HepG2 (cell line): ENCODE data around the gene ESYT1. TPM values are rescaled to one million over a fixed set of nuclear protein-coding genes. Genes with fewer than 3 reads are reported as not detected.

Source experiments
- FOXK2 ChIP-seq: fragments of 450-650 bp; IDR thresholded peaks from 2 replicates; pipeline ENCODE4 v1.6.1; 2016
- GABPB1 ChIP-seq: IDR thresholded peaks from 2 replicates; pipeline ENCODE4 v1.6.1; 2016; ENCODE audit warnings: mild to moderate bottlenecking, missing genetic modification reagents, moderate library complexity, missing compliant biosample characterization
- HES4 ChIP-seq: sonication (generic); formaldehyde crosslinking; IDR thresholded peaks from 2 replicates; pipeline ENCODE4 v1.9.0; 2021; ENCODE audit warnings: mild to moderate bottlenecking, missing genetic modification reagents, borderline replicate concordance
- MTA1 ChIP-seq: sonication (generic); formaldehyde crosslinking; IDR thresholded peaks from 2 replicates; pipeline ENCODE4 v1.4.0; 2020; ENCODE audit warnings: missing genetic modification reagents, mild to moderate bottlenecking, borderline replicate concordance
- MZF1 ChIP-seq: sonication (generic); formaldehyde crosslinking; IDR thresholded peaks from 2 replicates; pipeline ENCODE4 v1.8.1; 2023; ENCODE audit warnings: mild to moderate bottlenecking, missing genetic modification reagents, borderline replicate concordance
- SMC3 ChIP-seq: IDR thresholded peaks from 2 replicates; pipeline ENCODE4 v1.6.1; 2011; ENCODE audit warnings: low read length, improper control_type of control experiment
- ZC3H13 ChIP-seq: sonication (generic); formaldehyde crosslinking; IDR thresholded peaks from 2 replicates; pipeline ENCODE4 v1.8.1; 2023; ENCODE audit warnings: mild to moderate bottlenecking, missing genetic modification reagents, moderate library complexity
- ZMAT3 ChIP-seq: sonication (generic); formaldehyde crosslinking; conservative IDR thresholded peaks from 2 replicates; pipeline ENCODE4 v1.7.0; 2021; ENCODE audit warnings: missing genetic modification reagents
- ZNF10 ChIP-seq: sonication (generic); formaldehyde crosslinking; IDR thresholded peaks from 2 replicates; pipeline ENCODE4 v1.4.0; 2020; ENCODE audit warnings: mild to moderate bottlenecking, low read depth, missing genetic modification reagents, borderline replicate concordance
- ZNF263 ChIP-seq: sonication (generic); formaldehyde crosslinking; IDR thresholded peaks from 2 replicates; pipeline ENCODE4 v1.4.0; 2020; ENCODE audit warnings: missing genetic modification reagents
- ZNF577 ChIP-seq: sonication (generic); formaldehyde crosslinking; IDR thresholded peaks from 2 replicates; pipeline ENCODE4 v1.4.0; 2020; ENCODE audit warnings: mild to moderate bottlenecking, low read depth, missing genetic modification reagents, borderline replicate concordance
- ZNF883 ChIP-seq: sonication (generic); formaldehyde crosslinking; IDR thresholded peaks from 2 replicates; pipeline ENCODE4 v1.5.1; 2020; ENCODE audit warnings: mild to moderate bottlenecking, missing genetic modification reagents; ENCODE audit errors: not compliant biosample characterization
- polyA plus RNA-seq, 8 experiments: library from polyadenylated mRNA; depleted of rRNA in 3 of 8; stranded (reverse) in 7 of 8; unstranded in 1 of 8; fragments of >200 nt; fragmentation: Illumina TruSeq in 4 of 8; extraction: Trizol in 4 of 8; gene quantifications; 2 replicates each; pipeline versions ENCODE4 v1.2.1 to v1.2.3, GENCODE V29; 2011 to 2016; ENCODE audit warnings: low read depth in 4 of 8, missing spikeins in 1 of 8, mixed read lengths in 1 of 8; ENCODE audit not compliant: insufficient read depth in 1 of 8
- total RNA-seq, 5 experiments: library from RNA; depleted of rRNA; stranded (reverse); fragments of >200 nt; fragmentation: Illumina TruSeq; extraction: Trizol; gene quantifications; 2 replicates each; pipeline ENCODE4 v1.2.3, GENCODE V29; 2016; ENCODE audit warnings: low read depth in 1 of 5
- TF ChIP-seq, protein P1 (sequence below): sonication (generic); formaldehyde crosslinking; IDR thresholded peaks from 2 replicates; pipeline ENCODE4 v1.5.0; 2020; ENCODE audit warnings: mild to moderate bottlenecking, missing genetic modification reagents
- TF ChIP-seq, protein P2 (sequence below): sonication (generic); formaldehyde crosslinking; conservative IDR thresholded peaks from 2 replicates; pipeline ENCODE4 v1.4.0; 2020; ENCODE audit warnings: mild to moderate bottlenecking, missing genetic modification reagents, moderate library complexity
- TF ChIP-seq, protein P3 (sequence below): sonication (generic); formaldehyde crosslinking; IDR thresholded peaks from 2 replicates; pipeline ENCODE4 v1.5.0; 2020; ENCODE audit warnings: mild to moderate bottlenecking, missing genetic modification reagents, borderline replicate concordance

Gene ESYT1
- total and polyA plus RNA-seq, 2 of the 13 experiments (the other 11 are each of a cell fraction or from before 2014, with no cell fraction given) = 66.9 to 71.0 TPM

DNA sequence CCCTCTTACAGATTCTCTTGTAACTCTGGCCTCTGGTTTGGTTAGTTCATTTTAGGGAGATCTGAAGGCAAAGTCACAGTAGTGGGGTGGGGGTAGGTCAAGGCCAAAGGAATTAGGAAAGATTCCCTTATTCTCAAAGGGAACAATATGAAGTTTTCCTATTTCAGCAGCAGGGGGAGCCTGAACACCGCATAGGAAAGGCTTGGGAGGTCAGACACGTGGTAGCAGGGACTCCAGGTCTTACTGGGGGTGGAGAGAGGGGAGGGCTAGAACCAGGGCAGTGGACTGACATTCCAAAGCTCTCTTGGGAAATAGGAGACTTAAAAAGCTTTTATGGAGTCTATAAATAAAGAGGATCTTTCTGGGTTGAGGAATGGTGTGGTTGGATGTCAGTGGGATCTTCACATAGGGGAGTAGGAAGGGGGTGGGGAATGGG is 8.7 kb upstream of the ESYT1 start (continued):
- TF ChIP-seq MTA1 (CRISPR knock-in tag) (no peak), MZF1 (CRISPR knock-in tag) (no peak), HES4 (no peak), GABPB1 (no peak), ZNF577 (CRISPR knock-in tag) (no peak), SMC3 (peak; percentile 81), ZMAT3 (CRISPR knock-in tag) (no peak), ZNF263 (no peak), ZC3H13 (CRISPR knock-in tag) (no peak), ZNF883 (CRISPR knock-in tag) (no peak), ZNF10 (CRISPR knock-in tag) (no peak), FOXK2 (no peak)
- TF ChIP-seq, protein P1, sequence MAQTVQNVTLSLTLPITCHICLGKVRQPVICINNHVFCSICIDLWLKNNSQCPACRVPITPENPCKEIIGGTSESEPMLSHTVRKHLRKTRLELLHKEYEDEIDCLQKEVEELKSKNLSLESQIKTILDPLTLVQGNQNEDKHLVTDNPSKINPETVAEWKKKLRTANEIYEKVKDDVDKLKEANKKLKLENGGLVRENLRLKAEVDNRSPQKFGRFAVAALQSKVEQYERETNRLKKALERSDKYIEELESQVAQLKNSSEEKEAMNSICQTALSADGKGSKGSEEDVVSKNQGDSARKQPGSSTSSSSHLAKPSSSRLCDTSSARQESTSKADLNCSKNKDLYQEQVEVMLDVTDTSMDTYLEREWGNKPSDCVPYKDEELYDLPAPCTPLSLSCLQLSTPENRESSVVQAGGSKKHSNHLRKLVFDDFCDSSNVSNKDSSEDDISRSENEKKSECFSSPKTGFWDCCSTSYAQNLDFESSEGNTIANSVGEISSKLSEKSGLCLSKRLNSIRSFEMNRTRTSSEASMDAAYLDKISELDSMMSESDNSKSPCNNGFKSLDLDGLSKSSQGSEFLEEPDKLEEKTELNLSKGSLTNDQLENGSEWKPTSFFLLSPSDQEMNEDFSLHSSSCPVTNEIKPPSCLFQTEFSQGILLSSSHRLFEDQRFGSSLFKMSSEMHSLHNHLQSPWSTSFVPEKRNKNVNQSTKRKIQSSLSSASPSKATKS (CRISPR knock-in tag) = no peak
- TF ChIP-seq, protein P2, sequence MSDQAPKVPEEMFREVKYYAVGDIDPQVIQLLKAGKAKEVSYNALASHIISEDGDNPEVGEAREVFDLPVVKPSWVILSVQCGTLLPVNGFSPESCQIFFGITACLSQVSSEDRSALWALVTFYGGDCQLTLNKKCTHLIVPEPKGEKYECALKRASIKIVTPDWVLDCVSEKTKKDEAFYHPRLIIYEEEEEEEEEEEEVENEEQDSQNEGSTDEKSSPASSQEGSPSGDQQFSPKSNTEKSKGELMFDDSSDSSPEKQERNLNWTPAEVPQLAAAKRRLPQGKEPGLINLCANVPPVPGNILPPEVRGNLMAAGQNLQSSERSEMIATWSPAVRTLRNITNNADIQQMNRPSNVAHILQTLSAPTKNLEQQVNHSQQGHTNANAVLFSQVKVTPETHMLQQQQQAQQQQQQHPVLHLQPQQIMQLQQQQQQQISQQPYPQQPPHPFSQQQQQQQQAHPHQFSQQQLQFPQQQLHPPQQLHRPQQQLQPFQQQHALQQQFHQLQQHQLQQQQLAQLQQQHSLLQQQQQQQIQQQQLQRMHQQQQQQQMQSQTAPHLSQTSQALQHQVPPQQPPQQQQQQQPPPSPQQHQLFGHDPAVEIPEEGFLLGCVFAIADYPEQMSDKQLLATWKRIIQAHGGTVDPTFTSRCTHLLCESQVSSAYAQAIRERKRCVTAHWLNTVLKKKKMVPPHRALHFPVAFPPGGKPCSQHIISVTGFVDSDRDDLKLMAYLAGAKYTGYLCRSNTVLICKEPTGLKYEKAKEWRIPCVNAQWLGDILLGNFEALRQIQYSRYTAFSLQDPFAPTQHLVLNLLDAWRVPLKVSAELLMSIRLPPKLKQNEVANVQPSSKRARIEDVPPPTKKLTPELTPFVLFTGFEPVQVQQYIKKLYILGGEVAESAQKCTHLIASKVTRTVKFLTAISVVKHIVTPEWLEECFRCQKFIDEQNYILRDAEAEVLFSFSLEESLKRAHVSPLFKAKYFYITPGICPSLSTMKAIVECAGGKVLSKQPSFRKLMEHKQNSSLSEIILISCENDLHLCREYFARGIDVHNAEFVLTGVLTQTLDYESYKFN = peak; percentile 43
- TF ChIP-seq, protein P3, sequence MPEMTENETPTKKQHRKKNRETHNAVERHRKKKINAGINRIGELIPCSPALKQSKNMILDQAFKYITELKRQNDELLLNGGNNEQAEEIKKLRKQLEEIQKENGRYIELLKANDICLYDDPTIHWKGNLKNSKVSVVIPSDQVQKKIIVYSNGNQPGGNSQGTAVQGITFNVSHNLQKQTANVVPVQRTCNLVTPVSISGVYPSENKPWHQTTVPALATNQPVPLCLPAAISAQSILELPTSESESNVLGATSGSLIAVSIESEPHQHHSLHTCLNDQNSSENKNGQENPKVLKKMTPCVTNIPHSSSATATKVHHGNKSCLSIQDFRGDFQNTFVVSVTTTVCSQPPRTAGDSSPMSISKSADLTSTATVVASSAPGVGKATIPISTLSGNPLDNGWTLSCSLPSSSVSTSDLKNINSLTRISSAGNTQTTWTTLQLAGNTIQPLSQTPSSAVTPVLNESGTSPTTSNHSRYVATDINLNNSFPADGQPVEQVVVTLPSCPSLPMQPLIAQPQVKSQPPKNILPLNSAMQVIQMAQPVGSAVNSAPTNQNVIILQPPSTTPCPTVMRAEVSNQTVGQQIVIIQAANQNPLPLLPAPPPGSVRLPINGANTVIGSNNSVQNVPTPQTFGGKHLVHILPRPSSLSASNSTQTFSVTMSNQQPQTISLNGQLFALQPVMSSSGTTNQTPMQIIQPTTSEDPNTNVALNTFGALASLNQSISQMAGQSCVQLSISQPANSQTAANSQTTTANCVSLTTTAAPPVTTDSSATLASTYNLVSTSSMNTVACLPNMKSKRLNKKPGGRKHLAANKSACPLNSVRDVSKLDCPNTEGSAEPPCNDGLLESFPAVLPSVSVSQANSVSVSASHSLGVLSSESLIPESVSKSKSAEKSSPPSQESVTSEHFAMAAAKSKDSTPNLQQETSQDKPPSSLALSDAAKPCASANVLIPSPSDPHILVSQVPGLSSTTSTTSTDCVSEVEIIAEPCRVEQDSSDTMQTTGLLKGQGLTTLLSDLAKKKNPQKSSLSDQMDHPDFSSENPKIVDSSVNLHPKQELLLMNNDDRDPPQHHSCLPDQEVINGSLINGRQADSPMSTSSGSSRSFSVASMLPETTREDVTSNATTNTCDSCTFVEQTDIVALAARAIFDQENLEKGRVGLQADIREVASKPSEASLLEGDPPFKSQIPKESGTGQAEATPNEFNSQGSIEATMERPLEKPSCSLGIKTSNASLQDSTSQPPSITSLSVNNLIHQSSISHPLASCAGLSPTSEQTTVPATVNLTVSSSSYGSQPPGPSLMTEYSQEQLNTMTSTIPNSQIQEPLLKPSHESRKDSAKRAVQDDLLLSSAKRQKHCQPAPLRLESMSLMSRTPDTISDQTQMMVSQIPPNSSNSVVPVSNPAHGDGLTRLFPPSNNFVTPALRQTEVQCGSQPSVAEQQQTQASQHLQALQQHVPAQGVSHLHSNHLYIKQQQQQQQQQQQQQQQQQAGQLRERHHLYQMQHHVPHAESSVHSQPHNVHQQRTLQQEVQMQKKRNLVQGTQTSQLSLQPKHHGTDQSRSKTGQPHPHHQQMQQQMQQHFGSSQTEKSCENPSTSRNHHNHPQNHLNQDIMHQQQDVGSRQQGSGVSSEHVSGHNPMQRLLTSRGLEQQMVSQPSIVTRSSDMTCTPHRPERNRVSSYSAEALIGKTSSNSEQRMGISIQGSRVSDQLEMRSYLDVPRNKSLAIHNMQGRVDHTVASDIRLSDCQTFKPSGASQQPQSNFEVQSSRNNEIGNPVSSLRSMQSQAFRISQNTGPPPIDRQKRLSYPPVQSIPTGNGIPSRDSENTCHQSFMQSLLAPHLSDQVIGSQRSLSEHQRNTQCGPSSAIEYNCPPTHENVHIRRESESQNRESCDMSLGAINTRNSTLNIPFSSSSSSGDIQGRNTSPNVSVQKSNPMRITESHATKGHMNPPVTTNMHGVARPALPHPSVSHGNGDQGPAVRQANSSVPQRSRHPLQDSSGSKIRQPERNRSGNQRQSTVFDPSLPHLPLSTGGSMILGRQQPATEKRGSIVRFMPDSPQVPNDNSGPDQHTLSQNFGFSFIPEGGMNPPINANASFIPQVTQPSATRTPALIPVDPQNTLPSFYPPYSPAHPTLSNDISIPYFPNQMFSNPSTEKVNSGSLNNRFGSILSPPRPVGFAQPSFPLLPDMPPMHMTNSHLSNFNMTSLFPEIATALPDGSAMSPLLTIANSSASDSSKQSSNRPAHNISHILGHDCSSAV (CRISPR knock-in tag) = no peak
